Effector CD4-positive, alpha-beta T cell (primary cell): ENCODE data around the gene BCKDHA.

Source experiments
- DNase-seq: peaks from one replicate; pipeline ENCODE4 v3.0.0-alpha.2; 2020
- total RNA-seq: gene quantifications from one replicate; lab custom pipeline; 2026; lab: John Stamatoyannopoulos, UW

BCKDHA gene
- total RNA-seq, result 0.94 reads per million

DNA sequence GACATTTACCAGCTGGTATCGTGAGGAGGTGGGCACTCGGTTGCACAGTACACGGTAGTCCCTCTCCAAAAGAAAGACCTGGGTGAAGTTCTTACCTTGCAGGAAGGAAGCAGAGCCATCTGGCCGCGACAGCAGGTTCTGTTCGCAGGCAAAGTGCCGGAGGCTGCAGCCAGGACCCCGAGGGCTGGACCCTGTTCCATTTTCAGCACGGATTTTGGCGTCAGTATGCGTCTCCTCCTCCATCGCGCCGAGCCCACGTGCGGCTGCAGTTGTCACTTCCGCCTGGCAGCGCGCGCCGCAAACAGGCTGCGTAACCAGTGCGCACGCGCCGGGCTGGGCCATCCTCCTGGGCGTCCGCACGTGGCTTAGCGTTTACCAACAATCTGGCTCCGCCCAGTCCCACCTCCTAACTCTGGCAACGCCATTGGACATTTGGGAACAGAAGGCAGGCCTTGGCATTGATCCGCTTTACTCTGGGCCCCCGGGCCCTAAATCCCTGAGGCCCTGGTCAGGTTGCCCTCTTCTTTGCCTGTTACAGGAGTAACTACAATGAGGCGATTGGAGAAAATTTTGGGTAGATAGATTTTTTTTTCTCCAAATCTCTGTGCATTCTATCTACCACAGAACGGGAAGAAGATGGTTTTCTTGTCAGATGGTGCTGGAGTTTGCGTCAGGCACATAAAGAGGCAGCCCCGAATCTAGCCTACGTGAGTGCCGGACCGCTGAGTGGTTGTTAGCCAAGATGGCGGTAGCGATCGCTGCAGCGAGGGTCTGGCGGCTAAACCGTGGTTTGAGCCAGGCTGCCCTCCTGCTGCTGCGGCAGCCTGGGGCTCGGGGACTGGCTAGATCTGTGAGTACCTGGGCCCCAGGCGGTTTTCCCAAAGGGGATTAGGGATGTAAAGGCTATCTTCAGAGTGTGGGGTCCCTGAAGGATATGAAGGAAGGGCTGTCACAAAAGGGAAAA lies at the start of gene BCKDHA, which contains the start of gene EXOSC5:
Gene BCKDHA (plus strand): TSS at position 733 of the 964 bp plus-strand sequence. CDS start 10 bp downstream, at position 743.
Gene EXOSC5 (minus strand): TSS at position 274 of the 964 bp plus-strand sequence. CDS start 31 bp downstream, at position 243.
- DNase-seq, result peak; percentile 99

DNA sequence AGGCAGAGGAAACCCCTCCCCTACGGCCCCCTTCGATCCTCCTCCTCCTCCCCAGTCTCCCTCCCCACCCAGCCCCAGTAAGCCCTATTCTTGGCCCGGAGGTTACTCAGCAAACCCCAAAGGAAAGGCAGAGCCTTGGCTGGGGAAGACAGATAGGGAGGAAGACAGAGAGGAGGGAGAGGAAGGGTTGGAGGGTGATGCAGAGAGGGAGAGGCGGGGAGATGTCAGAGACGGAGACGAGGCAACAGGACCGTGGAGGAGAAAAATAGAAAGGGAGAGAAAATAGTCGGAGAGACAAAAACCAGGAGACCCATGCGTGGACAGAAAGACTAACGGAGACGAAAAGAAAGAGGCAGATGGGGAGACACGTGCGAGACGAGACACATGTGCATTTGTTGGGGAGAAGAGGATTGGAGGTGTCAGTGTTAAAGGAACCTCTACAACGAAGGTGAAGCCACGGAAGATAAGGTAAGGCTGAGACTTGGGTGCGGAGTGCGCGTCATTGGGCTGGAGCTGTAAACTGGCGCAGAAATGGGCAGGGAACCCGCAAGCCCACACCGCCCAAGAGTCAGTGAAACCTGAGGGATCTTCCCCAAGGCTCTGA lies 46.8 kb upstream of the BCKDHA start:
- DNase-seq, result no peak

DNA sequence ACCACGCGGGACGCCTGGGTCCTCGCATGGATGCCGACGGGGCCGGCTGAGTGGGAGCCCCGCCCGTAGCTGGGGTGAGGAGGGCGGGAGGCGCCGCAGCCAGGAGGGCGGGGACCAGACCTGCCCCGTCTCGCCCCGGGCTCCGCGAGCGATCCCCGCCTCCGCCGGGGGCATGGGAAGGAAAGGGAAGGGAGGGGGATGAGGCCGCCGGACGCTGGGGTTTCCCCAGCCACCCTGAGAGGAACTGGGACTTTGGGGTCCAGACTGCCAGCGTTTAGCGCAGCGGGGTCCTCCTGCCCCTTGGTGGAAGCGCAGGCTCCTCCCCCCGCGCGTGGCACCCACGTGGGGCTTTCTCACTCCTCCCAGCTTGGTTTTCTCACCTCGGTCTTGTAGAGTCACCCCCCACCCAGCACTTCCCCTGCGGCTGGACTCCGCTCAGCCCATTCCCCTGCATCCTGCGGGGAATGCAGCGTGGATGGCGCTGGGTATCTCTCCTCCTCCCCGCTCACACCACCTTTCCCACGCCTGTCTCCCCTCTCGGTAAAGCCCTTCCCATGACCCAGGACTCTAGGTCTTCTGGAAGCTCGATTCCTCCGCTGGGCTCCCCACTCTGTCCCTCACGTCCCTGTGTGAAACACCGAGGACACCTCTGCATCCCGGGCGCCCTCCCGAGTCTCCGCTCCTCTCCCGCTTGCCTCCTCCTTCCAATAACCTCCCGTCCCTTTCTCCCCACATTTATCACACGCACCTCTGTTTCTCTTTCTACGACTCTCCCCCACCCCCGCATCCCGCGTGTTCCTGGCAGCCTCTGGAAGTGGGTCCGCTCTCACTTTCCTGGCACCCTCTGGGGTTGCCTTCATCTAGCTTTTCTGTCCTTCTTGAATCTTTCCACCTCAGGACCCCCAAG lies 46.0 kb upstream of the BCKDHA start:
- DNase-seq, result peak; percentile 85

DNA sequence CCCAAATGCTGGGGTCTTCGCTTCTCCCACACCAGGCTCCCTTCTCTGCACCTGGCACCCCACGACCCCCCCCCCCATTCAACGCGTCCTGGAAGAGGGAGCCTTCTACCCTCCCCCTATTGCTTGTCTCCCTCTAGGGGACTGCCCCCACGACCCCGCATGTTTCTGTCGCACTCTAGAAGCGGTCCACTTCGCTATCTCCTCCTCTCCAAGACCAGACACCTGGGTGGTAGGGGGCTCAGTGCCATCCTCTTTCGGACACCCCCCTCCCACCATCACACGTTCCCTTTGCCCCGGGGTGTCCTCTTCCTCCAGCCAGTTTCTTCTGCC lies 45.4 kb upstream of the BCKDHA start:
- no peak for DNase-seq

DNA sequence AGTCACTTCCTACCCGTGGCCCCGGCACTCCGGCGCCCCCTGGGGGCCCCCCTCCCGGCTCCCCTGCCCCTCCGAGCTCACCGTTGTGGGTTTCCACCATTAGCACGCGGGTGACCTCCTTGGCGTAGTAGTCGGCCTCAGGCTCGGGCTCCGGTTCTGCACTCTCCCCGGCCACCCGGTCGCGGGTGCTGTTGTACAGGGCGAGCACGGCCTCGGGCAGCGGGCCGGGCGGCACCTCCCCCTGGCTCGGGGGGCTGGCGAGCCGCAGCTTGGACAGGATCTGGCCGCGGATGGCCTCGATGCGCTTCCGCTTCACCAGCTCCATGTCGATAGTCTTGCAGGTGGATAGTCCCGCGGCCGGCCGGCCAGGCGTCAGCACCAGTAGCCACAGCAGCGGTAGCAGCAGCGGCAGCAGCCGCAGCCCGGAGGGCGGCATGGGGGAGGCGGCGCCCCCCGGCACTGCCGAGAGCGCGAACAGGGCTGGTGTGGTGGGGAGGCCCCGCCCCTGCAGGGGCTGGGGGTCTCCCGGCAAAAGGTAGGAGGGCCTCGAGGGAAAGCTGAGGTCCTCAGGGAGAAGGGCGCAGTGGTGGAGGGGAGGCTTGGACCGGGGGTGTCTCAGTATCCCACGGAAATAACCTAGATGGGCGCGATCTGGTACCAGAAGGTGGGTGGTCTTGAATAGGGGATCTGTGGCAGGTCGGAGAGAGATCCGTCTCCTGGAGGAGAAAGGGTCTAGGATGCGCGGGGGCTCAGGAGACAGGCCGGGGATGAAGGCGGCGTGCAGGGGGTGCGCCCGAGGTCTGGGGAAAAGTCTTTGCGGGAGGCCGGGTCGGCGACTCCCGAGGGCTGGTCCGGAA lies 44.8 kb upstream of the BCKDHA start:
- DNase-seq, result peak; percentile 69

DNA sequence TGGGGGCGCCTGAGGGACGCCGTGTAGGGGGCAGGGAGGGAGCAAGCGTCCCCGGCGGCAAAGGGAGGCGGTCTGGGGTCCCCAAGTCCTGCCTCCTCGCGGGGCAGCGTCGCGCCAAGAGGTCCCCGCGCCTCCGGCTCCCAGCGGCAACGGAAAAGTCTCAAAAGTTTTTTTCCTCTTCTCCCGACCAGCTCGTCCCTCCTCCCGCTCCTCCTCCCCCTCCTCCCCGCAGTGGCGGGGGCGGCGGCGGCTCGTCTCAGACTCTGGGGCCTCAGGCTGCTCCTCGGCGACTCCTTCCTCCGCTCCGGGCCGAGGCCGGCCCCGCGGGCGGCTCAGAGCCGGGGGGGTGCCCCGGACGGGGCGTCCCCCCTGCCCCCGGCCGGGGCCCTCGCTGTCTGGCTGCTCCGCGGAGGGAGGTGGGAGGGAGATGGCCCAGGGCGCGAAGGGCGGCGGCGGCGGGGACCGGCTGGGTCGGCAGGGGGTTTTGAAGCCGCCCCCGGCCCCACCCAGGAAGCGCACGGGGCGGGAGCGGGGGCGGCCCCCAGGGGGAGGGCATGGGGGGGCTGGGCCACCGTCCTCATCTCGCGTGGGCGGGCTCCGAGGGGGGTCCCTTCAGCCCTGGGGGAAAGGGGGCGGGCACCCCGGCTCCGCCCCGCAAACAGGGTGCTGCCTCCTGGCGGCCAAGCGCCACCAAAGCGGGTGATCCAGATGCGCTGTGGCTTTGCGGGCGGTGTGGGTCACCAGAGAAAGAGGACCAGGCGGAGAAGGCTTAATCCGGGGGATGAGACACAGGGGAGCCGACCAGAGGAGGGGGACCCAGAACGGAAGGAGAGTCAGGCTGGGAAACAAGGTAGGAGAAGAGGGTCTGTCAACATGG lies 43.9 kb upstream of the BCKDHA start, which contains the start of gene TGFB1:
Gene TGFB1 (minus strand): TSS at position 457 of the 877 bp plus-strand sequence. CDS start 878 bp downstream, outside the sequence.
- peak; percentile 94 for DNase-seq

DNA sequence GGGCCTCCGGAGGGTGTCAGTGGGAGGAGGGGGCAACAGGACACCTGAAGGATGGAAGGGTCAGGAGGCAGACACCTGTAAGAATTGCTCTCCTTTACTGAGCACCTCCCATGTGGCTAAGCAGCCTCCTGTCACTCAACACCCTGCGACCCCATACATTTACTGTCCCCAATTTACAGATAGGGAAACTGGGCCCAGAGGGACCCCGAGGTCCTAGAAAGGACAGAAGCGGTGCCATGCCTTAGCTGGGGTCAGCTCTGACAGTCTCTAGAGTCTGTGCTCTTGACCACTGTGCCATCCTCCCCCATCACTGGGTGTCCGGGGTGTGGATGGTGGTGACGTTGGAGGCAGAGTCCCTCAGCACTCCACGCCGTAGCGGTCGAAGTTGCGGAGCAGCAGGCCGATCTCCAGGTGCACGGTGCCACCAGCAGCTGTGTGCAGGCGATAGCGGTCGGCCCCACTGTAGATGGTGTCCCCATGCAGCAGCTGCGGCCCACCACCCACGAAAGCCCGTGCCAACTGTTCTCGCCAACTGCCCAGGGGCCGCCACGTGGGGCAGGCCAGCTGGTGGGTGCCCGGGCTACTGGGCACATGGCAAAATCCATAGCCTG lies 43.2 kb upstream of the BCKDHA start:
- no peak for DNase-seq

DNA sequence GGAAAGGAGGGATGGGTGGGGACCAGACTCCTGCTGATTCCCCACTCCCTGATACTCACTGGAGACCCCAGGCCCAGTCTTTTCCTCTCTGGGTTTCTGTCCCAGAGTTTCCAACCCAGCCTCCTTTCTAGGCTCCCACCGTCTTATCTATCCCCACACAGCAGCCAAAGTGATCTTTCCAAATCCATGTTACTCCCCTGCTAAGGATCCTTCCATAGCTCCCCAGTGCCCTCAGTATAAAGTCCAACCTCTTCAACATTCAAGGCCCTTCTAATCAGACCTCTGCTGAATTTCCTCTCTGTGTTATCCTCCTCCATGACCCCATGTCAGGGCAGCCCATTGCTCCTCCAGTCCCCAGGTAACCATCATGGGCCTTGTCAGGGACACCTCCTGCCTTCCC lies 42.6 kb upstream of the BCKDHA start:
- no peak for DNase-seq

DNA sequence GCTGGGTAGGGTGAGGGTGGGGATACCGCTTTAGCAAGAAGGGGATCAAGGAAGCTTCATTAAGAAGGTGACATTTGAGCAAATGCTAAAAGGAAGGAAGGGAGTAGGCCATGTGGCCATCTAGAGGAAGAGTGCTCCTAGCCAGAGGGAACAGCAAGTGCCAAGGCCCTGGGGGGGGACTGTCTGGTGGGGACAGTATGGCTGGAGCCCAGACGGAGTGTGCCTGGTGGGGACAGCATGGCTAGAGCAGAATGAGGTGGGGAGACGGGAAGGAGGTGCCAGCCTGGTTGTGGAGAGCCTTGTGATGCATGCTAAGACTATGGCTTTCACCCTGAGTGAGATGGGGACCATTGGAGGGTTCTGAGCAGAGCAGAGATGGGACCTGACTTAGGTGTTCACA lies 41.8 kb upstream of the BCKDHA start:
- DNase-seq, result no peak

DNA sequence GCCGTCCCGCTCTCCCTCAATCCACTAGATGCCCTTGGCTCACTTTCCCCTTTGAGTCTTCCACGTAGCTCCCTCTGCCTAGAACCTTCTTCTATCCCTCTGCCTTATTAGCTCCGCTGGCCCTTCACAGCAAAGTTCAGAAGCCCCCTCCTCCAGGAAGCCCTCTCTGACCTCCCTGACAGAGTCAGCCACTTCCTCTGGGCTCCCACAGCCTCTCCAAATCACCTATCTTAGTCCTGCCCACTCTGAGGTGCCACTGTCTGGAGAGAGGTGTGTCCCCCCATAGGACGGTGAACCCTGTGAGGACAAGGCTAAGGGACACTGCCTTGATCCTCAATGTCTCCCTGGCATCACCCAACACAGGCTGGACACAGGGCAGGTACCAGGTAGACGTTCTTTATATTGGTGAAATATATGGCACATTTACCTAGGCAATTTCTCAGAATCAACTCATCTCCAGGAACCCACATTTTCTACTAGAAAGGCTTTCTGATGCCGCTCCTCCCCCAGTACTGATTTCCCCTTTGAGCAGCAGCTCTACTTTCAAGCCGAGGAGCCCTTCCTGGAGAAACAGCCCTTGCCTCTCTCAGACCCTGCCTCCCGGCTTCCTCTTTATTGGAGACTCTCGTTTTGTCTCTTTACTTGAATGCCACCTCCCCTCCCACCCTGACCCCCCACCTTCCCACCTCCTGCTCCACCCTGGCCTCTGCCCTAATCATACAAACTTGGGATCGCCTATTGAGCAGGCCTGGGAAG lies 40.5 kb upstream of the BCKDHA start:
- no peak for DNase-seq

DNA sequence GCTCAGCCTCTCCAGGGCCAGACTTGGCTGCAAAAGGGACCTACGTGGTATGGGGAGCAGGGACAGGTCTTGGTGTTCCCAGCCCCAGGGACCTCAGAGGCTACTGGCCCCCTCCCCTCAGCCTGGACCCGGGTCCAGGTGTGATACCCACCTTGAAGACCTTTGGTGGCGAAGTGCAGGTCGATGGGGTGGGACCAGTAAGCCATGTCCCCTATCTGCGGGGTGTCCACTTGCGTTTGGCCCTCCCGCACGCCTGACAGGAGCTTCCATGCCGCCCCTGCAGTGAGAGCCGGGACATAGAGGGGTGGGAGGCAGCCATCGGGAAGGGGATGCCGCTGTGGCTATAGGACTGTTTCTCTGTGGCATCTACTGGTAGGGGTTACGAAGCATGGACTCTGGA lies 39.9 kb upstream of the BCKDHA start:
- DNase-seq, result no peak

DNA sequence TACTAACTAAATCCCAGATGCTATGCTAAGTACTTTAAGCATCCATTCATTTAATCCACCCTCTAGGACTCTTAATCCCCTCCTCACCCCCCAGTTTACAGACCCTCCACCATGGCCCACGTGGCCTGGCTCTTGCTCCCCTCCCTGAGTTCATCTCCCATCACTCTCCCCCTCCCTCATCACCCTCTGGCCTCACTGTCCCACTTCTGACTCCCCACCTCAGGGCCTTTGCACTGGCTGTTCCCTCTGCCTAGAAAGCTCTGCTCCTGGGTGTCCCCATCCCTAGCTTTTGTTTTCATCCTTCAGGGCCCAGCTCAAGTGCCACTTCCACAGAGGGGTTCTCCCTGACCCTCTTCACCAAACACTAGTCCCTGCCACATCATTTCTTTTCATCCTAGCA lies 37.9 kb upstream of the BCKDHA start:
- DNase-seq, result no peak

DNA sequence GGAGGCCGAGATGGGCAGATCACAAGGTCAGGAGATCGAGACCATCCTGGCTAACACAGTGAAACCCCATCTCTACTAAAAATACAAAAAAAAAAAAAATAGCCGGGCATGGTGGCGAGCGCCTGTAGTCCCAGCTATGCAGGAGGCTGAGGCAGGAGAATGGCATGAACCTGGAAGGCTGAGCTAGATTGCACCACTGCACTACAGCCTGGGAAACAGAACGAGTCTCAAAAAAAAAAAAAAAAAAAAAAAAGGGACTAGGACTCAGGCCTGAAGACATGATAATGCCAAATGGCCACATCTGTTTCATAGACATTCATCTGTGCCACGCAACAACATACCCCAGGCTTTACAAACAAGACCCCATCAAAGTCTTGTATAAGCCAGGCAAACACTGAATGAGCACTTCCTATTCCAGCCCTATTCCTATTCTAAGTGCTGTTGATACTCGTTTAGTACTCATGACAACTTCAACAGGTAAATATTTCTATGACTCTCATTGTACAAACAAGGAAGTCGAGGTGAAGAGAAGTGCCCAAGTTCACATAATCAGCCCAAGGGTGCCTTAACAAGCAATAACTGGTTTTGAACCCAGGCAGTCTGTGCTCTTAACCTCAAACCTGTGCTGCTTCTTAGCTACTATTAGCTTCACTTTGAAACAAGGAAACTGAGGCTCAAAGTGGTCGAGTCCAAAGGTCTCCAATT lies 35.3 kb upstream of the BCKDHA start:
- no peak for DNase-seq

DNA sequence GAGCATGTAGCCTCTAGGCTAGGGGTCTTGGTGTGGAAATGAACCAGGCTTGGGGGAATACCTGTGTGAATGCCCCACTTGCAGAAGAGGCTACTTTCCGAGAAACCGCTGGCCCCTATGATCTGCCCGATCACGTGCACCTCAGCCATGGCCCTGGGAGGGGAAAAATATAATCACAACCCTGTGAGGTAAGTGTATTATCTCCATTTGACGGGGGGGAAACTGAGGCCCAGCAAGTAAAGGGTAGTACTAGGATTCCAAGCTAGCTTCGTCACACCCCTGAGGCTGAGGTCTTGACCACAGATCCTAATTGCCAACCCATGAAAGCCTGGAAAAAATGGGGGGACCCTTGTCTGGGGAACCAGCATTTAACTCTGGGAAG lies 34.3 kb upstream of the BCKDHA start:
- DNase-seq, result no peak

DNA sequence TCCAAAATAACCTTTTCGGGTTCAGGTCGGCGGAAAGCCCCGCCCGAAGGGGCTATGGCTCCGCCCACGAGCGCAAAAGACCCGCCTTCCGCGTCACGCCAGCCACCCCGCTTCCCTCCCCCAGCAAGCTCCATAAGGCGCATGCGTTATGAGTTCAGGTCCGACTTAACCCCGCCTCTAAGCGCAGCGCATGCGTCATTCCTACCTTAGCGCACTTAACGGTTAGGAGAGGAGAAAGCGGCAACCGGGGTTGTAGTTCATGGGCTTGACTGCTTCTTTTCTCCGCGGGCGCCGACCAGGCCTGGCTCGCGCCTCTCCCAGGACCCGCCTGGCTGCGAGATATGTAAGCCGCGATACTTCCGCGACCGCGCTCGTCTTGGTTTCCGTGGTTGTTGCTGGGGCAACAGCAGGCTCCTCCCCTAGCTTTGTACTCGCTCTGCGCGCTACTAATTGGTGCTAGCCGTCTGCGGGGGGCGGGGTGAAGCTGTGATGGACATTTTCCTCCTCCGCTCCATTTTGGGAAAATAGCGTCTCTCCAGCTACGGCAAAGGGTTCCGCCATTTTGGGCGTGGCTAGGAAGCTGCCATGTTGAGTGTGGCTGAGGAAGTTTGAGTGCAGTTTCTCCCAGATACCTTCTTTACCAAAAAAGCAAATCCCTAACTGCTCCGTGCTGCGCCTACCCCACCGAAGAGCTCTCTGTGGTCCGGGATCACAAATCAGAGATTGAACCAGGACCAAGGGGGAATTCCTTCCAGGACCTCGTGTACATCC lies 33.7 kb upstream of the BCKDHA start, which contains the start of gene B9D2:
Gene B9D2 (minus strand): TSS at position 397 of the 771 bp plus-strand sequence. CDS start 630 bp downstream, outside the sequence.
- peak; percentile 97 for DNase-seq

DNA sequence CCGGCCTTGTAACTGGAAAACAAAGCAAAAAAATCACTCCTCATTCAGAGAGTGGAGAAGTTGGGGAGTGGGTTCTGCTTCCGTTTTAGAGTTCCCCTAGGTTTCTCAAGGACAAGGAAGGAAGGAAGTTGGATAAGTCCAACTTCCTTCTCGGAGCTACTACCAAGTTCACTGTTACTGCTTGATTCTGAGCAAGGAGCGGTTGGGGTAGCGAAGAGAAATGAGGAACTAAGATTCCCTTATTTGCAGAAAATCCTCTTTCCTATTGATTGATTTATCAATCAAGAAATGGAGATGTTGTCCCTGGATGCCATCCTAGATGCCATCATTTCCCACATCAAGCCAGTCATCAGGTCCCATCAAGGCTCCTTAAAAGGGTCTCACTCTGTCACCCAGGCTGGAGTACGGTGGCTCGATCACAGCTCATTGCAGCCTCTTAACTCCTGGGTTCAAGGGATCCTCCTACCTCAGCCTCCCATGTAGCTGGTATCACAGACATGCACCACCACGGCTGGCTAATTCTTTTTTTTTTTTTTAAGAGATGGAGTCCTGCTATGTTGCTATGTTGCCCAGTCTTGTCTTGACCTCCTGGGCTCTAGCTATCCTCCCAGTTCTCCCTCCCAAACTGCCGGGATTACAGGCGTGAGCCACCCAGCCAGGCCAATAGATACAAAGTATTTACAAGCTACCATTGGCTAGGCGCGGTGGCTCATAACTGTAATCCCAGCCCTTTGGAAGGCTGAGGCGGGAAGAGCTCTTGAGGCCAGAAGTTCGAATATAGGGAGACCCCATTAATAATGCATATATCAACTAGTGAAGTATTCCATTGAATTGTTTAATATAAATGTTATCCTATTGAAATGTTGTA lies 32.9 kb upstream of the BCKDHA start:
- no peak for DNase-seq

DNA sequence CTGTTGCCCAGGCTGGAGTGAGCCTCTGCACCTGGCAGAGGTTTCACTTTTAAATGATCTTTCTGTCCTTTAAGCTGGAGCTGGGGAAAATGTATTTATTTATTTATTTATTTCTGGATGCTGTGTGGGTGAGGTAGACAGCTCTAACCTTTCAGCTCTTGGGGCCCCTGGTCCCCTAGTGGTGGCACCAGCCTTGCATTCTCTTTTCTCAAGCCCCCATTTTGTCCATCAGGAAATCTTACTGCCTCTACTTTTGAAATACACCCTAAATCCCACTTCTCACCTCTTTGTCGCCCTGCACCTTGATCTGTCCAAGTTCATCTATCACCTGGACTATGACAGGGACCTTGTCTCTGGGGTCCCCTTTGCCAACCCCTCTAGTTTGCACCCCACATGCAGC lies 31.5 kb upstream of the BCKDHA start:
- no peak for DNase-seq
